ENCODE measurements around the gene S100A4. TPM values are rescaled to one million over a fixed set of nuclear protein-coding genes. Genes with fewer than 3 reads are reported as not detected.

Gene S100A4
- total RNA-seq, 1 donor: 793 TPM

DNA sequence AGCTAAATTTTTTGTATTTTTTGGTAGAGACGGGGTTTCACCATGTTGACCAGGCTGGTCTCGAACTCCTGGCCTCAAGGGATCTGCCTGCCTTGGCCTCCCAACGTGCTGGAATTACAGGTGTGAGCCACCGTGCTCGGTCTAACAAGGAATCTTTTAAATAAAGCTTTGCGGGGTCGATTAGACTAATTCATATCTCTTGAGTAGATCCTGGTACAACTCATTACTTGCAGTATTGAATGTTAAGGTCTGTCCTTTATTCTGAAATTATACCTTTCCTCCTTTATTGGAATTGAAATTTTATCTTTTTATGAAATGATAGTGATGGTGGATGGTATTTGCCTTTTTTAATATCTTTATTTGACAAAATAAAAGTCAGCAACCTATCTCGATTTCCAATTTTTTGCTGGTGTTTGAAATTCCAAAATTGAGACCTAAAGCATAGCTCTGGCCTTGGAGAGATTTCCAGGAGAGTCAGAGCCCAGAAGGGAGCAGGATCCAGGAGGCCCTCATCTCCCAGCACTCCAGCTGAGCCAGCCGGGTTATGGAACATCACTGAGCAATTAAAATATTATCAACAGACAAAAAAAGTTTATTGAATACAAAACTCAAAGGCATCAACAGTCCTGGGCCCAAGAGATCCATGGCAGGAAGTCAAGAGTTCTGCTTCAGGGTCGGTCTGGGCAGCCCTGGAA is 15.3 kb upstream of the S100A4 start:
- Histone ChIP-seq H3K27me3 (ENCODE audit: insufficient read depth, low read length) (no peaks in the 10 kb centered on the region), H3K9me3 (ENCODE audit: low read depth, low read length) (no peaks in the 10 kb centered on the region), H3K4me3 (ENCODE audit: low read length) (no peak overlapping the region), H3K4me1 (ENCODE audit: insufficient read depth, low read length) (peaks cover 35% of the 10 kb centered on the region)

DNA sequence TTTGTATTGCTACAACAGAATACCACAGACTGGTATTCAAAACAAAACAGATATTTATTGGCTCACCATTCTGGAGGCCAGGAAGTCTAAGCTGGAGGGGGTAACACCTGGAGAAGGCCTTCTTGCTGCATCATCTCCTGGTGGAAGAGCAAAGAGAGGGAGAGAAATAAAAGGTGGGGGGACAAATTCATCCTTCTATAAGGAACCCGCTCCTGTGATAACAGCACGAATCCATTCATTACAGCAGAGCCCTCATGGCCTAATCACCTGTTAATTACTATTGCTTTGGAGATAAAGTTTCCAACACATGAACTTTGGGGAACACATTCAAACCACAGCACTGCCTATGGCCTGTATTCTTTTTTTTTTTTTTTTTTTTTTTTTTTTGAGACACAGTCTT is 14.6 kb upstream of the S100A4 start:
- H3K4me1 ChIP-seq (ENCODE audit: insufficient read depth, low read length): peaks cover 28% of the 10 kb centered on the region
- no peaks in the 10 kb centered on the region for H3K27me3 ChIP-seq (ENCODE audit: insufficient read depth, low read length)
- H3K9me3 ChIP-seq (ENCODE audit: low read depth, low read length): no peaks in the 10 kb centered on the region
- H3K4me3 ChIP-seq (ENCODE audit: low read length): no peak overlapping the region

DNA sequence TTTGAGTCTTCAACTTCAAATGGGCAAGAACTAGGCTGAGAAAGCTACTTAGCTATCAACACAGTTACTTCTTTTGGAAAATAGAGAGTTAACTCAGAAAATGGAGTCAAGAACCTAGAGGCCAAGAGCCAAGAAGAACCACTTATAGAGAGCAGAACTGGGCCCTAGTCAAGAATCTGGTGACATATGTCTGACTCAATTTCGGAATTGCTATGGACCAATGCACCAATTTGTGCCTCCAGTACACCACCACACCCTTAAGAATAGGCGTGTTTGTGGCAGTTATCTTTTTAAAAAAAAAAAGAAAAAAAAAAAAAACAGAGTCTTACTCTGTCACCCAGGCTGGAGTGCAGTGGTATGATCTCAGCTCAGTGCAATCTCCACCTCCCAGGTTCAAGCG is 12.3 kb upstream of the S100A4 start:
- Histone ChIP-seq H3K4me3 (ENCODE audit: low read length) (no peak overlapping the region), H3K27me3 (ENCODE audit: insufficient read depth, low read length) (no peaks in the 10 kb centered on the region), H3K4me1 (ENCODE audit: insufficient read depth, low read length) (peaks cover 26% of the 10 kb centered on the region), H3K9me3 (ENCODE audit: low read depth, low read length) (no peaks in the 10 kb centered on the region)

DNA sequence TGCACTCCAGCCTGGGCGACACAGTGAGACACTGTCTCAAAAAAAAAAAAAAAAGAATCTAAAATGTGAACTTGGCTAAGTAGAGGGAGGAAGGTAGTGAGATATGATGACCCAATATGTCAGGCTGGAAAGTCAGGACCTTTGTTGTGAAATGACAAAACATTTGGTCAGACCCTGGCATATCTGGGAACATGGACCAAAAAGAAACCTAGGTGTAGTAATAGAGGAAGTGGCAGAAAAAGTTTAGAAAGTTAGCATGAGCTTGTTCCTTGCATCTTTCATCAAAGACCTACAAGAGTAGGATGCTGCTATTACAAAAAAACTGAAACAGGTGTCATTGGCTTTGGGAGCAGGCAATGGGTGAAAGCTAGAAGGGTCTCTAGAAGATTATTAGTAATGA is 10.7 kb upstream of the S100A4 start:
- no peaks in the 10 kb centered on the region for H3K27me3 ChIP-seq (ENCODE audit: insufficient read depth, low read length)
- H3K9me3 ChIP-seq (ENCODE audit: low read depth, low read length): no peaks in the 10 kb centered on the region
- no peak overlapping the region for H3K4me3 ChIP-seq (ENCODE audit: low read length)
- H3K4me1 ChIP-seq (ENCODE audit: insufficient read depth, low read length): peaks cover 30% of the 10 kb centered on the region

DNA sequence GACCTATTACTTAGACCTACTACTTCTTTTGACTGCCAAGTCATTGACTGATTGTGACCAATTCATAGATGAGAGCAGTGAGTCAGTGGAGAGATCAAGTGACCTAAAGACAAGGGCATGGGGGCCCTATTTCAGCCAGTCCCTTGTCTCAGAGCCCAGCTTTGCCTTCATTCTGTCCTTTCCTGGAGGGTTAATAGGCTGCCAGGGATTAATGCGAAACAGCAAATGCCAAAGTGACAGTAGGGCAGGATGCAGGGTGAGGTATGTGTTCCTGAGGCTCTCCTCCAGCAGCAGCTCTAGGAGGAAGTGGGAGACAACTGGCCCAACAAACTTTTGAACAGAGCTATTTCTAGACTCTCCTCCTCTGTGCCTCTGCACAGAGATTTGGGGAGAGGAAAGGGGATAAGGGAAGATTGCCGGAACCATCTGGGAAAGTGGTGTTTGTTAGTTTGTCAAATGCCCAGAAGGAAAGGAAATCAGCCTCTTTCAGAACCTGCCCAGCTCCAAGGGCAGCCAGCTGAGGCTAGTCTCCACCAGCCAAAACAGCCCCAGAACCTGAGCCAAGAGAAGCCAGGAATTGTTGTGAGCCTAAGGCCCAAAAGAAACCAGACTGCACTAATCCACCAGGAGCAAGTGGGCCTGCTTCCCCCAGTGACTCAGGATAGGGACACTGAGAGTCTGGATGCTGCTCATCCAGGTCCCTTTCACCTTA is 8.4 kb upstream of the S100A4 start:
- no peaks in the 10 kb centered on the region for H3K9me3 ChIP-seq (ENCODE audit: low read depth, low read length)
- H3K4me3 ChIP-seq (ENCODE audit: low read length): no peak overlapping the region
- H3K27me3 ChIP-seq (ENCODE audit: insufficient read depth, low read length): no peaks in the 10 kb centered on the region
- H3K4me1 ChIP-seq (ENCODE audit: insufficient read depth, low read length): peaks cover 52% of the 10 kb centered on the region

DNA sequence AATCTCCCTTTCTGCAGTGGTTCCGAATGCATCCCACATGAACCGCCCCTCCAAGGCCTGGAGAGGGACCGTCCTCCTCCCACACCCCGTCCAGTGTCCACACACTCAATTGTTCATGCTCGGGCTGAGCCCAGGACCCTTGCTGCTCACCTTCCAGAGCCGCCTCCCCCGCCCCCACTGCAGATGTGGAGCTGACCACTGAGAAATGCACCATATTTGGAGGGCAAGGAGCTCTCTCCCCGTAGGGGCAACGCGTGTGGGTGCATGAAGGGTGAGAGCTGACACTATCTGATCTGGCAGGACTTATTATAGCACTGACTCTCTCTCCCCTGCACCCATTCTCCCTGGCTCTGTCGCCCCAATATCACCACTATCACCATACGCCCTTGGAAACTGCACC is 7.5 kb upstream of the S100A4 start:
- no peak overlapping the region for H3K4me3 ChIP-seq (ENCODE audit: low read length)
- peaks cover 61% of the 10 kb centered on the region for H3K4me1 ChIP-seq (ENCODE audit: insufficient read depth, low read length)
- H3K27me3 ChIP-seq (ENCODE audit: insufficient read depth, low read length): no peaks in the 10 kb centered on the region
- no peaks in the 10 kb centered on the region for H3K9me3 ChIP-seq (ENCODE audit: low read depth, low read length)

DNA sequence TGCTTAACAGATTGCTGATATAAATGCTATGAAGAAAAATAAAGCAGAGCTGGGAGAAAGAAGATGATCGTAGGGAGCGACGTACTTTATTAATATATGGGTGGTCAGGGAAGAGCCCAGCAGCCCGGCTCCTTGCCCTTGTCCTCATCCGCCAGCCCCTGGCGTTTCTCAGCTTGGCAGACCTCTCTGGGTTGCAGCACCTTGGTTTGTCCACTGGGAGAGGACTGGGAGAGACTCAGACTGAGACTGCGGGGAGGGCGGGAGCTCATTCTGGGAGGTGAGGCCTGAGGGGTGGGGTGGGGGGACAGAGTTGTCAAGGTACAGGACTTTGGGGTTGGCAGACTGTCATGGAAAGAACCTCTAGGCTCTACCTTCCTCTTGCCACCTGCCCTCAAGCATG is 6.7 kb upstream of the S100A4 start:
- H3K27me3 ChIP-seq (ENCODE audit: insufficient read depth, low read length): no peaks in the 10 kb centered on the region
- peaks cover 69% of the 10 kb centered on the region for H3K4me1 ChIP-seq (ENCODE audit: insufficient read depth, low read length)
- no peaks in the 10 kb centered on the region for H3K9me3 ChIP-seq (ENCODE audit: low read depth, low read length)
- H3K4me3 ChIP-seq (ENCODE audit: low read length): no peak overlapping the region

DNA sequence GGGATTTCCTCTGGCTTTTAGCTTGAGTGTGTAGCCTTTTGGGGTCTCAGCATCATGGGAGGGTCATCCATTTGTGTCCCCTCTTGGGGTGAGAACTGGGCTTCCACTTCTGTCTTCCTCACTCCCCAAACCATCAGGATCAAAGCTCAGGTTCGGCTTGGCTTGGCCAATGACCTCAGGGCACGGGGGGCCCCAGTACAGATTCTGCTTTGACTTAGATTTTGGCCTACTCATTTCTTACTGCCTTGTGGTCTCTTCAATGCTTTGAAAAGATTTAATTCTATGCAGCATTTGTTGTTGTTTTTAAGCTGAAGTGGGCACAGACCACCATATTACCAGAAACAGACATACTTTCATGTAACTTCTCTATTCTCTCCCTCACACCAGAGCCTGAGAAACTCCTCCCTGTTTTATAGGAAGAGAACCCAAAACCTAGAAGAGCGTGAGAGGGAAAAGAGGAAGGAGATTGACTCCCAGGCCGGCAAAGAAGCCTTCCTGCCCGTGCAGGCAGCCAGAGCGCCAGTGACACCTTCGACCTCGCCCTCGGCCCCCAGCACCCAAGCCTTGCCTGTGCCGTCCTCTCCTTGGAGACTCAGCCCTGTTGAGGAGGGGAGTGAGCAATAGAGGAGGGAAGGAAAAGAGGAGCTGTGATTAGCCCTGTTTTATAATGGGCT is 5.4 kb upstream of the S100A4 start:
- peaks cover 70% of the 10 kb centered on the region for H3K4me1 ChIP-seq (ENCODE audit: insufficient read depth, low read length)
- H3K27me3 ChIP-seq (ENCODE audit: insufficient read depth, low read length): no peaks in the 10 kb centered on the region
- H3K9me3 ChIP-seq (ENCODE audit: low read depth, low read length): no peaks in the 10 kb centered on the region
- H3K4me3 ChIP-seq (ENCODE audit: low read length): no peak overlapping the region

DNA sequence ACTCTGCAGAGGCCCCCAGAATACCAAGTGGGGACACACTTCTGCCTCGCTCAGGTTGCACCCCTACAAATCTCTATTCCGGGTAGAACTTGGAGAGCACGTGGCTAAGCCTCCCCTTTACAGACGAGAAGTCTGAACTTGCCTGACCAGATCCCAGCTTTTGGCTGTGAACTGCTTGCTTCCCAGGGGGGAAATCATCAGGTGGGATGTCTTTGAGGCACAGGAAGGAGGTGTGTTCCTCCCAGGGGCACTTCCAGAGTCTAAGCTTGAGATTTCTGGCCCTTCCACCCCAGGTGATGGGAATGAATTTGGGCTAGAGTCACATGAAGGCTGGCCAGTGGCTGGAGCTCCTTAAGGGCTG is 4.8 kb upstream of the S100A4 start:
- no peaks in the 10 kb centered on the region for H3K9me3 ChIP-seq (ENCODE audit: low read depth, low read length)
- no peak overlapping the region for H3K4me3 ChIP-seq (ENCODE audit: low read length)
- H3K4me1 ChIP-seq (ENCODE audit: insufficient read depth, low read length): peaks cover 76% of the 10 kb centered on the region
- H3K27me3 ChIP-seq (ENCODE audit: insufficient read depth, low read length): no peaks in the 10 kb centered on the region

DNA sequence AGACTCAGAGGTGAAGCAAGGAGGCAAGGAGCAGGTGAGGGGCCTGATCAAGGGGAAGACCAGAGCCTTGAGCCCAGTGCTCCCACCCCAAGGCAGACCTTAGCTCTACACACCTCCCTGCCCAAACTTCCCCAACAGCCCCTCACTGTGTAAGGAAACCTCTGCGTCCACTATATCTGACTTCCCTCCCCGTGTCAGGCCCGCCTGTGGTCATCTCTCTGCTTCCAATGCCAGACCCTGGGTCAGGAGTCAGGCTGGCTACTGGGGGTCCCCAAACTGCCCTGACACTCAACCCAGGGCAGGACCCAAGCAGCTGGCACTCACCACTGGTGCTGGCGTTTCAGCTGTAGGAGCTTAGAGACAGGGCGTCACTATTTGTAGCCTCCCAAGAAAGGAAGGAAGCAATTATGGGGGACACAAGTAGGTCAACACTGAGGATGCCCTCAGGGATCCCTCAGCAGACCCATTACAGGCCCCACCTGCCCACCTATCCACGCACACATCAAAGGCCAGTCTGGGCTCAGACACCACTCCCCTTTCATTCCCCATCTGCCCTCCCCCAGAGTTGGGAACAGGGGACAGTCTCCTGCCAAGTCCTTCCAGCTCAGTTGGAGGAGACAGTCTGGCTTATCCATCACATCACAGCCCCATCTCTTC is 4.3 kb upstream of the S100A4 start:
- Histone ChIP-seq H3K4me1 (ENCODE audit: insufficient read depth, low read length) (peaks cover 81% of the 10 kb centered on the region), H3K4me3 (ENCODE audit: low read length) (no peak overlapping the region), H3K27me3 (ENCODE audit: insufficient read depth, low read length) (no peaks in the 10 kb centered on the region), H3K9me3 (ENCODE audit: low read depth, low read length) (no peaks in the 10 kb centered on the region)

DNA sequence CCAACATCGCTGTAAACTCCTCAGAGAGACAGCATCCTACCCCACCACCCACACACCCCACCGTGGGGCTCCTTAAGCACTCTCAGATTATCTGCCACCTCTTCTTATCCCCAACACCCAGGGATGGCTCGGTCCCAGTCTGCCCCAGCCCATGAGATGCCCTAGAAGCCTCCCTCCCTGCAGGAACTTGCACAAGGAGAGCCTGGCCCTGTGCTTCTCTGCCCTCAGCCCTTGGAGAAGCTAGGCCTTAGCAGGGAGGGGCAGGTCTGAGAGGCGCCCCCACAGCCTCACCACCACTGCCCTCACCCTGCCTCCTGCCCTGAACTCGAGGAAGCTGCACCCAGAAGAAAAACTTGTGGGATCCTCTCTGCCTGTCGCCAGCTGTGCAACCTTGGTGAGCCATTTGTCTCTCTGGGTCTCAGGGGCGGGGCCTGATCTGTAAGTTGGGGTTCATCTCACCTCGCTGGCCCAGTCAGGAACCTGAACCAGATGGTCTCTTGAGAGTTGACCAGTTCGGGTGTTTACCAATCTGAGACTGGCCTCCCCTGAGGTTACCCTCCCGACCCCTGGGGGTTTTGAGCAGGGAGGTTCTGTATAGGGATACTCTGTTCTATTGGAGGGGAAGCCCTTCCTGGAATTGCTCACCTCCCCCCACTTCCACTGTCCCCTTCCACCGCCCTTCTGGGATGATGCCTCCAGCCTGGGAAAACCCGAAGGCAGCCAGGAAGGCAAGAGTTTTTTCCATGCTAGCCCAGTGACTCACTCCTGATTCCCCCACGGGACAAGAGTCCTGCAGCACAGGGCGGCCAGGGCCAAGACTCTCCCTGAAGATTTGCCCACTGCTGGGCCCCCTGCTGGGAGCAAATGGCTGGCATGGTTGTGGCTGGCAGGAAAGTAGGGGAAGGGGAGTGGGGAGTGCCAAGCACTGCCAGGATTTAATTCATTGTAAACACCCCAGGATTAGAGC is 3.4 kb upstream of the S100A4 start, which contains the start of gene S100A3:
TSS of gene S100A3 (minus strand) at position 537 of the 967 bp plus-strand sequence. CDS start 773 bp downstream, outside the sequence.
- Histone ChIP-seq H3K27me3 (ENCODE audit: insufficient read depth, low read length) (no peaks in the 10 kb centered on the region), H3K9me3 (ENCODE audit: low read depth, low read length) (no peaks in the 10 kb centered on the region), H3K4me3 (ENCODE audit: low read length) (no peak within 1 kb of the TSS), H3K4me1 (ENCODE audit: insufficient read depth, low read length) (peaks cover 84% of the 10 kb centered on the region)

DNA sequence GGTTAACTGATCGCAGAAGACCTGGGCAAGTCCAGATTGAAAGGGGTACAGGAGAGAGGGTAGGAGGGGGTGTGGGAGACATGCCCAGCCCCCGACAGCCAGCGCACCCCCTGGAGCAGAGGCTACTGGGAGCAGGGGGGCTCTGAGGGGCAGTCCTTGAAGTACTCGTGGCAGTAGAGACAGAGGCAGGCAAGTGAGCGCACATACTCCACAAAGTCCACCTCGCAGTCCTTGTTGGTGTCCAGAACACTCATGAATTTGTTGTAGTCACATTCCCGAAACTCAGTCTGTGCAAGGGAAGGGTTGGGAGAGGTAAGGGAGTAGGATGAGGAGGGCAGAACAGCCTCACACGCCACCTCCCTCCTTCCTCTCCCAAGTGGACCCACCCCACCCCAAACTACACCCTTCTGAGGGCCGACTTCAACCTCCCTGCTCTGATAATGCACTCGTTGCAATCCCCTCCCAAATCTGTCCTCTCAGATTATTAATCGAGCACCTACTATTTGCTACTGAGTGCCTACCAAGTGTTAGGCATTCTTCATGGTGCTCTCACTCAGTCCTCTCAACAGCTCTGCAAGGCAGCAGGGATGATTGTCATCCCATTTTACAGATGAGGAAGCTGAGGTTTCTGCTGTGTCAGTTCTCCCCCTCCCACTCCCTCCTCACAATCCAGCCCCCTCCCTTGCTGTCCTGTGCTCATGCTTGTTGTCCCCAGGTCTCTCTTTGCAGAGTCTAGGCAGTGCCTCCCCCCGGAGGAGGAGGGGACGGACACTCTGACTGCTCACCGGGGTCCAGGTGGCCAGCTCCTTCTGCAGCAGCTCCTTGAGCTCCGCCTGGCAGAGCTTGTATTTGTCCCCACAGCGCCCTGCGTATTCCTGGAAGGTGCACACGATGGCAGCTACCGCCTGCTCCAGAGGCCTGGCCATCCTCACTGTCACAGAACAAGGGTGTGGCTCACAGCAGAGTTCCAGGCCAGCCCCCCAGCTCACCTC is 2.2 kb upstream of the S100A4 start:
- H3K27me3 ChIP-seq (ENCODE audit: insufficient read depth, low read length): no peaks in the 10 kb centered on the region
- H3K9me3 ChIP-seq (ENCODE audit: low read depth, low read length): no peaks in the 10 kb centered on the region
- no peak overlapping the region for H3K4me3 ChIP-seq (ENCODE audit: low read length)
- peaks cover 87% of the 10 kb centered on the region for H3K4me1 ChIP-seq (ENCODE audit: insufficient read depth, low read length)

DNA sequence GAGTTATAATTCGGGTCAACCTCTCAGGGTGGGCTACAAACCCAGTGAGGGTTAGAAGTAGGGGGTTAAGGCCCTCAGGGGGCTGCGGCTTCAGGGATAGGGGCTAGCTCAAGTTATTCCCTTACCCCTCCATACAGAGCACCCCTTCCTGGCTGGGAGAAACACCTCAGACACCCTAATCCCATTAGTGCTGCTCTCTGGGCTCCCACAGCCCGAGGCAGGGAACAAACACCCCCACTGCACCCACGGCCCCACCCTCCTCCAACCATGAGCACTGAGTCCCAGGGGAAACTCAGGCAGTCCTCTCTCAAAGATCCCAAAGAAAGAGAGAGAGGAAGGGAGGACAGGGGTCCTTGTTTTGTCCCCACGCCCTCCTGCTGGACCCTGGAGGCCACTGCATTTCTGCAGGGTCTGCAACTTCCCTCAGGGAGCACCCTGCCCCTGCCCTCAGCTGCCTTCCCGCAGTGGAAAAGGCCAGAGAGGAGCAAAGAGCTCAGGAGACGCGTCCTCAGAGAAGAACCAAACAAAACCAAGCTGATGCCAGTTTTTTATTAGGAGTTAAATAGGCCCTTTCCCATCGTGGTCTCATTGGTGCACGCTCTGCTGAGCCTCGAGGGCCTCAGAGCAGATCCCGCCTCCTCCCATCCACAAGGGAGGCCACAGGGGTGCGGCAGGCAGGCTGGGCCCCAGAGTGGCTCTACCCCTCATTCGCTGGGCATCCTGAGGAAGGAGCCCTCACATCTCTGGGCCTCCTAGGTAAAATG is 1.4 kb upstream of the S100A4 start:
- Histone ChIP-seq H3K4me1 (ENCODE audit: insufficient read depth, low read length) (peaks cover 96% of the 10 kb centered on the region), H3K4me3 (ENCODE audit: low read length) (no peak overlapping the region), H3K27me3 (ENCODE audit: insufficient read depth, low read length) (no peaks in the 10 kb centered on the region), H3K9me3 (ENCODE audit: low read depth, low read length) (no peaks in the 10 kb centered on the region)

Data from mononuclear cell (primary cell).